HG02840 (cell line): ENCODE data around the gene RXFP2.
A peak's percentile ranks its signal among the peaks of the same experiment; 100 is the strongest.

Experiments used
- ATAC-seq: cut with Tn5 transposase; IDR thresholded peaks from one replicate; pipeline ENCODE4 v1.9.1; 2021; ENCODE audit warnings: mild to moderate bottlenecking, moderate library complexity, moderate number of reproducible peaks; ENCODE audit not compliant: unreplicated experiment, low FRiP score

Gene RXFP2, protein sequence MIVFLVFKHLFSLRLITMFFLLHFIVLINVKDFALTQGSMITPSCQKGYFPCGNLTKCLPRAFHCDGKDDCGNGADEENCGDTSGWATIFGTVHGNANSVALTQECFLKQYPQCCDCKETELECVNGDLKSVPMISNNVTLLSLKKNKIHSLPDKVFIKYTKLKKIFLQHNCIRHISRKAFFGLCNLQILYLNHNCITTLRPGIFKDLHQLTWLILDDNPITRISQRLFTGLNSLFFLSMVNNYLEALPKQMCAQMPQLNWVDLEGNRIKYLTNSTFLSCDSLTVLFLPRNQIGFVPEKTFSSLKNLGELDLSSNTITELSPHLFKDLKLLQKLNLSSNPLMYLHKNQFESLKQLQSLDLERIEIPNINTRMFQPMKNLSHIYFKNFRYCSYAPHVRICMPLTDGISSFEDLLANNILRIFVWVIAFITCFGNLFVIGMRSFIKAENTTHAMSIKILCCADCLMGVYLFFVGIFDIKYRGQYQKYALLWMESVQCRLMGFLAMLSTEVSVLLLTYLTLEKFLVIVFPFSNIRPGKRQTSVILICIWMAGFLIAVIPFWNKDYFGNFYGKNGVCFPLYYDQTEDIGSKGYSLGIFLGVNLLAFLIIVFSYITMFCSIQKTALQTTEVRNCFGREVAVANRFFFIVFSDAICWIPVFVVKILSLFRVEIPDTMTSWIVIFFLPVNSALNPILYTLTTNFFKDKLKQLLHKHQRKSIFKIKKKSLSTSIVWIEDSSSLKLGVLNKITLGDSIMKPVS

DNA sequence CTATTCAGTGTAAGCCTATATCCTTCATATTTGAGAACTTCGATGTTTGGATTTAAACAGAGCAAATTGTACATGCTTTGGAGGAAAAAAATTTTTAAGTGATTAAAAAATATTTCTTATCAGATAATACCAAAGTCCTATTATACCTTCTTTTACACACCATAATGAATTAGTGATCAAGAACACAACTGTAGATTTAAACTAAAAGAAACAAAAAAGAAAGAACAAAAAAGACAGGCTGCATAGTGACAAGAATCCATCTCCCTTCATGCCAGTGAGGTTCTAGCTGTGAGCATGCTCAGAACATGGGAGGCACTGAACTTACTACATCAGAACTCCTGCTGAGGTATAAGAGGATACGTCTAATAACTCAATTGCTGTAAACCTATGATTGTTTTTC, at the start of gene RXFP2:
Gene RXFP2, plus strand, starts transcription at position 301 of the 400 bp plus-strand sequence. Its CDS starts 87 bp downstream, at position 388.
- ATAC-seq, result no peak

DNA sequence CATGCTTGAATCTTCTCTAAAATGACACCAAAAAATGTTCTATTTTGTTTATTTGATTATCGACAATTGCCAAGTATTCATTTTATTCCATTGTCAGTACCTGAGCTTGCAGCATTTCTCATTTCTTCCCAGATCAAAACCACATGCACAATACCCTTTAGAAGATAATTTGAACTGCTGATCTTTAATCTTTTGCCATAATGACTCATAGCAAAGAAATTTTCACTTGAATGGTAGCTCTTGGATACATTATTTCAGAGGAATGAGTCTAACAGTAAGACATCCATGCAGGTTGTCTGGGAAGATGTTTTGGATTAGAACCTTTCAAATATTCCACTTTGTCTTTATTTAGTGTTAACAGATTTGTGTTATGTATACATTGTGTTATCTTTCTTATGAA, 42.0 kb upstream of the RXFP2 start:
- ATAC-seq, result no peak

DNA sequence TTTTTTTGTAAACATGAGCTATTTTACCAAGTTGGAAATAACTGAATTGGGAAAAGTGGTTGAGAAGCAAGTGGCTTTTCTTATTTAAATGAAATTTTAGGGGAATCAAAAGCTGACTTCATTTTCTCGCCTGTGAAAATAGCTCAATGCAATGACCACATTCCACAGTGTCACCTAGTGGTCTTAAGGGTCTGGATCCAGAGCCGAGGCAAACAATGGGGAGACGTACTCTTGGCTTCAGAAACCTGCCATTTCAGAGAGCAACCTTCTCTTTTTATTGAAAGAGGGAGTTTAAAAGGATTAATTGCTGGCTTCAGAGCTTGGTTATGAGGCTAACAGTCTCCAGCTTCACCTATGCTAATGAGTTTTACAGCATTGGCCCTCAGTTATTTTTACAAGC, 39.7 kb upstream of the RXFP2 start:
- no peak for ATAC-seq

GRCh38 chr13:31703780-31704179, 35.5 kb upstream of the RXFP2 start:
- ATAC-seq, result no peak

- no peak for ATAC-seq
Observed at GRCh38 chr13:31706105-31706504, 33.2 kb upstream of the RXFP2 start.

GRCh38 chr13:31717583-31717982, 21.7 kb upstream of the RXFP2 start:
- no peak for ATAC-seq

DNA sequence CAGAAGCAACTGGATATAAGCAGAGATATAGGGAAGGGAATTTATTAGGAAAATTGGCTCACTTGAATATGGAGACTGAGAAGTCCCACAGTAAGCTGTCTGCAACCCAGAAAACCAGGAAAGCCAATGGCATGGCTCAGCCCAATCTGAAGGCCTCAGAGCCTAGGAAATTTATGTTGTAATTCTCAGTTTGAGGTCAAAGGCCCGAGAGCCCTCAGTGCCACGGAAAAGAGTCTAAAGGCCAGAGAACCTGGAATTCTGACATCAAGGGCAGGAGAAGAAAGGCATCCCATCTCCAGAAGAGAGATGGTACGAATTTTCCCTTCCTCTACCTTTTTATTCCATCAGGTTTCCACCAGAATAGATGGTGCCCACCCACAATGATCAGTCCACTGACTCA, 20.1 kb upstream of the RXFP2 start:
- ATAC-seq, result no peak

- no peak for ATAC-seq
Observed at GRCh38 chr13:31722673-31723072, 16.7 kb upstream of the RXFP2 start.

DNA sequence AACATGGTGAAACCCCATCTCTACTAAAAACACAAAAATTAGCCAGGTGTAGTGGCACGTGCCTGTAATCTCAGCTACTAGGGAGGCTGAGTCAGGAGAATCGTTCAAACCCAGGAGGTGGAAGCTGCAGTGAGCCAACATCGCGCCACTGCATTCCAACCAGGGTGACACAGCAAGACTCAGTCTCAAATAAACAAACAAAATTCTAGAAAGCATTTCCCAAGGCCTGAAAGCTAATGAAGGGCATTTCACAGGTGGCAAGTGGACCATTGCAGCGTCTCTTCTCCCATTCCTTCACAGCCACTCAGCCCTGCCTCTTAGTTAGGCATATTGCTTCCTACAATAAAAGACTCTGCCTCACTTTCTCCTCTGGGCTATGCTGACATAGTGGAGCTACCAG, 13.5 kb upstream of the RXFP2 start:
- no peak for ATAC-seq

- ATAC-seq, result no peak
Observed at GRCh38 chr13:31731921-31732320, 7.4 kb upstream of the RXFP2 start.

DNA sequence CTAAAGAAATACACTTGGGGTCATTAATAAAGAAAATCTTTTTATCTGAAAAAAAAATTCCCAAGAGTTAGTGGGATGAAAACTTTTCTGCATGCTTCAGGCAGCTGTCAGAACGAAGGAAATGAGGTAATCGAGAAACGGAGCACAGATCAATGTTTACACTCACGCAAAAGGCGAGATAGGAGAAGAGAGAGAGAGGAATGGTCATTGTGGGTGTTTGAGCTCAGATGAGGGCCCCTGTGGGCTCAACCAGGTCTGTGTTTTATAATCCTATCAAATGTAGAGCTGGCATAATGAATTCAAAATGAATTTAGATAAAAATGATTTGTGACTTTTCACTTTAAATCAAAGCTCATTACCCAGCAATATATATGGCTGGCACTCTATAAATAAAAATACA, 6.3 kb upstream of the RXFP2 start:
- ATAC-seq, result no peak

GRCh38 chr13:31733647-31734046, 5.7 kb upstream of the RXFP2 start:
- no peak for ATAC-seq

- peak; percentile 77 for ATAC-seq
Observed at GRCh38 chr13:31742097-31742734, 2.9 kb downstream of the RXFP2 start.

- no peak for ATAC-seq
Observed at GRCh38 chr13:31747291-31747690, 8.0 kb downstream of the RXFP2 start.

GRCh38 chr13:31747966-31748365, 8.6 kb downstream of the RXFP2 start:
- ATAC-seq, result no peak

GRCh38 chr13:31749929-31750328, 10.6 kb downstream of the RXFP2 start:
- ATAC-seq, result no peak

GRCh38 chr13:31755211-31755610, 15.9 kb downstream of the RXFP2 start:
- no peak for ATAC-seq

- ATAC-seq, result no peak
Observed at GRCh38 chr13:31755803-31756212, 16.5 kb downstream of the RXFP2 start.

DNA sequence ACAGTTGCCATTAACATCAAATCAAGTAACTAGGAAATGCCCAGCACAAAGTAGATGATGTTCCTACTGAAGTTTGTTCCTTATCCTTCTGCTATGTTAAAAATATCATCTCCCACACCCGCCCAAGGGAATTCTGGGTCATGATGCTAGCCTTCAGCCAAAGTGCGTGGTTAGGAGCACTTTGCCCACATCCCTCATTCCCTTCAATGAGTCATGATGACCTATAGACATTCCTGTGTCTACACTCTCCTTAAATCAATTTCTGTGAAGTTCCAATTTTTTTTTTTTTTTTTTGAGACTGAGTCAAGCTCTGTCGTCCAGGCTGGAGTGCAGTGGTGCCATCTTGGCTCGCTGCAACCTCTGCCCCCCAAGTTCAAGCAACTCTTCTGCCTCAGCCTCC, 17.0 kb downstream of the RXFP2 start:
- no peak for ATAC-seq

- ATAC-seq, result no peak
Observed at GRCh38 chr13:31761951-31762350, 22.6 kb downstream of the RXFP2 start.

DNA sequence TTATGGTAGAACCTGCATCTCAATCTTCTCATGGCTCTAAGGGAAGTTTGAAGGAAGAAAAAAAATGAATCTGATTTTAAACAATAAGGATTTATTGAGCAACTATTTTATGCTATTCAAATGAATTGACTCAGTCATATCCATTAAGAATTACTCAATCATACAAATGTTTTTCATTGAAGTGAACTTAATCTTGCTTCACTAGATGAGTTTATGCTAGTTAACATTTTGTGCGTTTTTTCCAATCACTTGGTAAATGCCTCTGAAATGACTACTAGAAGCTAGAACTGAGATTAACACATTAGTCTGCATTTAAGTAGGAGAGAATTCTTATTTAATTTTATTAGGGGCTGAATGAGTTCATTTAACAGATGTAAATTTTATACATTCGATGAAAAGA, 25.2 kb downstream of the RXFP2 start:
- ATAC-seq, result no peak
